Ovary (tissue), 9 donors: ENCODE data around the gene SYT6. TPM values are rescaled to one million over a fixed set of nuclear protein-coding genes. Genes with fewer than 3 reads are reported as not detected.
"Not testable (repeated sequence)": the region's sequence is repeated elsewhere in the genome, so short reads cannot be mapped to it uniquely, and the experiment has no call there.

Experiments used
- DNase-seq, 5 donors: peaks; one replicate each; pipeline ENCODE4 v3.0.0-alpha.2; 2019 to 2020
- H3K27ac ChIP-seq, 2 donors: fragments of 200-600 bp; one replicate each; pipeline versions ENCODE4 v1.5.1 to v1.8.0; 2019 to 2022
- H3K27me3 ChIP-seq: fragments of 200-600 bp; one replicate; pipeline ENCODE4 v1.8.0; 2022
- H3K36me3 ChIP-seq: fragments of 200-600 bp; sonication (generic); one replicate; pipeline ENCODE4 v1.5.1; 2019
- H3K4me1 ChIP-seq: one replicate; pipeline ENCODE4 v1.8.1; 2013; ENCODE audit warnings: mild to moderate bottlenecking, moderate library complexity; ENCODE audit not compliant: insufficient read depth
- H3K4me3 ChIP-seq: fragments of 200-600 bp; sonication (generic); one replicate; pipeline ENCODE4 v1.5.1; 2017
- H3K9me3 ChIP-seq, 2 donors: fragments of 200-600 bp in 1 of 2; sonication (generic) in 1 of 2; one replicate each; pipeline versions ENCODE4 v1.5.1 to v1.8.1; 2013 to 2019; ENCODE audit warnings: mild to moderate bottlenecking in 1 of 2, moderate library complexity in 1 of 2
- CTCF ChIP-seq, 3 donors: fragments of 450-650 bp in 2 of 3; fragments of 200-600 bp in 1 of 3; IDR thresholded peaks; one replicate each; pipeline versions ENCODE4 v1.5.1 to v1.8.0; 2016 to 2022; ENCODE audit warnings: antibody characterized with exemption in 3 of 3, mild to moderate bottlenecking in 1 of 3
- EP300 ChIP-seq: sonication (generic); formaldehyde crosslinking; IDR thresholded peaks from one replicate; pipeline ENCODE4 v1.6.1; 2017; ENCODE audit warnings: antibody characterized with exemption
- POLR2A ChIP-seq: fragments of 450-650 bp; IDR thresholded peaks from one replicate; pipeline ENCODE4 v1.6.1; 2017; ENCODE audit warnings: antibody characterized with exemption, mild to moderate bottlenecking, moderate library complexity
- WGBS, 3 donors: extraction: QIAGEN DNeasy Blood & Tissue Kit in 1 of 3; methylation state at CpG; one replicate each; pipeline versions ENCODE4 v1.1.5 to v1.1.7; 2013 to 2017; 5-methylcytosine and 5-hydroxymethylcytosine counted together
- intact Hi-C, 4 donors: fragments of 100-400 bp; cut with DNase I; formaldehyde crosslinking; loops; one replicate each; pipeline versions ENCODE4 v1.11.0 to v1.15.1; 2022 to 2023
- polyA plus RNA-seq, 2 donors: library from polyadenylated mRNA; stranded (reverse); fragments of 200-250 nt in 1 of 2; fragments of 350-450 nt in 1 of 2; fragmentation: Illumina TruSeq in 1 of 2; extraction: RNeasy Lipid Tissue Mini Kit (QIAGEN cat#74804) in 1 of 2; gene quantifications; one replicate each; pipeline ENCODE4 v1.2.3, GENCODE V29; 2013 to 2014
- total RNA-seq, 7 donors: library from RNA; depleted of rRNA in 2 of 7; stranded (reverse); fragments of >200 nt in 2 of 7; fragmentation: NEBNext Ultra II Directional in 3 of 7; extraction: Animal tissue kit (Norgen Biotek cat#: 25700) in 3 of 7; gene quantifications; one replicate each; pipeline versions ENCODE4 v1.1.0 to v1.2.4, GENCODE V29; 2016 to 2023
- donor health status: DM: no; HTN: no; CAD: no; lungs with moderate emphysema.
- donor health status: DM: no; HTN: no; CAD: no.
- donor health status: Bipolar disorder and iron deficiency.
- donor health status: DM: yes; HTN: yes; CAD: no.
- donor health status: DM: no; HTN: no; CAD: no.
- donor health status: DM: yes; HTN: yes; CAD: no.

The SYT6 gene
- total and polyA plus RNA-seq, 9 donors, result 0.13 to 2.2 (median 0.35) TPM

DNA sequence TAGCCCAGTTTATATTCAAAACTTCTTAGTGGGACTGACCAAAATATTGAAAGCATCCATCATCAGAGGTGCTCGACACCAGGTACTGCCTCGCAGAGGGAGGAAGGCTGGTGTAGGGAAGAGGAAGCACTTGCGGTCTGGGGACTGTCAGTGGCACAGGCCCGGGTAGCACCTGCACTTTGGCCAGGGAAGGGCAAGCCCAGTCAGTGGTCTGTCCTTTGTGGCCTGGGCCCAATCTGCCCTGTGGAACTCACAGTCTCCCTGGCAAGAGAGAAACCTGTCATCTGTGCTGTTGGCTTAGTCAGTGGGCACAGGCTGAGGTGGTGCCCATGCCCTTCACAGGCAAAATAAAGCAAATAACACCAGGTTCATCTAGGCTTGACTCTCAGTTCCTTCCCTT lies 77.4 kb downstream of the SYT6 start:
- Histone ChIP-seq H3K9me3 (no peaks in the 10 kb centered on the region), H3K4me3 (no peak overlapping the region), H3K36me3 (no peaks in the 10 kb centered on the region), H3K27me3 (no peaks in the 10 kb centered on the region), H3K4me1 (peaks cover 5% of the 10 kb centered on the region), H3K27ac (no peak overlapping the region)
- 86 to 92% (median 92%) methylated on average over 4 of the region's 4 CpGs for WGBS, 3 donors
- intact Hi-C loops, result no loop called here
- TF ChIP-seq CTCF (IDR thresholded peaks at IDR 0.05) (no peak), EP300 (no peak), POLR2A (no peak)
- DNase-seq, result no peak

DNA sequence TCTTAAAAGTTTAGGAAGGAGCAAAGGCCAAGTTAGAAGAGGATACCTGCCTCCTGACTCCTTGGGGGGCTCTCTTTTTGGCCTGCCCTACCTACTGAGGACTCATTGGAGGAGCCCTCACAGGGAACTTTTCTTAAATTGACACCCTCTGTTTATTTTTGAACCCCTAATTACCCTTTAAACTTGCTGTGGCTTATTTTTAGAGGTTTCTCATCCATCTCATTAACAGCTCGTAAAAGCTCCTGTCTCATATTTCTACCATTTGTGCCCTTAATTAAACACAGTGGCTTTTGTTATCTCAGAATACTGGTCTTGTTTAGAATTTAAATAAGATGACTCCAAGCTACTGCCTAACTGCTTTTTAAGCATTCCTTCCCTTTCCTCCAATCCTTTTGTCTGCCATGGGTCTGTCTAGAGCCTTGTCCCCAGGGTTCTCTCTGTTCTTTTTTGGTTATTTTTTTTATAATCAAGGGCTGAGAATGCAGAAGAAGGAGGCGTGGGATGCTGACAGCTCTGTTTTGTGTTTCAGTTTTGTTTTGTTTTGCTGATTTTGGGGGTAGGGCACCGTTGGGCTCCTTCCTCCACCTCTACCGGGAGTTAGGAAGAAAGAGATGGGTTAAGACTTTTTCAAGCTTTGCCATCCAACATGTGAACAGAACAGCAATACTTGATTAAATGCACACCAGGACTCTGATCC lies 78.0 kb downstream of the SYT6 start:
- H3K27me3 ChIP-seq, result no peaks in the 10 kb centered on the region
- no peak overlapping the region for H3K27ac ChIP-seq
- TF ChIP-seq EP300 (no peak), CTCF (IDR thresholded peaks at IDR 0.05) (no peak), POLR2A (no peak)
- no peaks in the 10 kb centered on the region for H3K9me3 ChIP-seq
- no peak for DNase-seq
- intact Hi-C loops, result no loop called here
- WGBS, 3 donors, result 22 to 28% (median 26%) methylated on average over 4 of the region's 4 CpGs
- H3K4me1 ChIP-seq, result no peaks in the 10 kb centered on the region
- no peaks in the 10 kb centered on the region for H3K36me3 ChIP-seq
- H3K4me3 ChIP-seq, result no peak overlapping the region

GRCh38 chr1:114075105-114075504 lies 78.6 kb downstream of the SYT6 start:
- intact Hi-C loops, result no loop called here
- Histone ChIP-seq H3K9me3 (no peaks in the 10 kb centered on the region), H3K36me3 (no peaks in the 10 kb centered on the region), H3K4me1 (no peaks in the 10 kb centered on the region), H3K27me3 (no peaks in the 10 kb centered on the region), H3K27ac (no peak overlapping the region), H3K4me3 (no peak overlapping the region)
- no peak for DNase-seq
- WGBS, 3 donors, result 74 to 83% (median 76%) methylated on average over 2 of the region's 2 CpGs
- no peak for TF ChIP-seq POLR2A
- TF ChIP-seq EP300, result no peak
- TF ChIP-seq CTCF (IDR thresholded peaks at IDR 0.05), result no peak

DNA sequence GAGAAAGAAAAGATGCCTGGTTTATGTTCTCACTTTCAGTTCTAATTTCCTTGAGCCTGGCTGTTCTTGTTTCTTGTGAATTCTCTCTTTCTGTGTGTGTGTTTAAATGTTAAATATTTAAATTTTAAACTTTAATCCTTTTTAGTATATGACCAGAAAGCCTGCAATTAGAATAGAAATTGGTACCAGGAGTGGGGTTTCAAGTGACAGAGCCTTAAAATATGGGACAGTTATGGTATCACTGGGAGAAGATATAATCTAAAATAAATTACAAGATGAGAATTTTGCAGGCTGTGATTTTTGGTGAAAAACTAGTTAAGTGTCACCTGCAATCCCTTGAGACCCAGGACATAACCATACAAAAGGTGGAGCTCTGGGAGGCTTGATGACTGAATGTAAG lies 81.4 kb downstream of the SYT6 start:
- TF ChIP-seq EP300 (no peak), CTCF (IDR thresholded peaks at IDR 0.05) (no peak), POLR2A (no peak)
- Histone ChIP-seq H3K4me3 (no peak overlapping the region), H3K27ac (no peak overlapping the region), H3K27me3 (no peaks in the 10 kb centered on the region), H3K9me3 (no peaks in the 10 kb centered on the region), H3K36me3 (no peaks in the 10 kb centered on the region), H3K4me1 (no peaks in the 10 kb centered on the region)
- no peak for DNase-seq
- intact Hi-C loops, result no loop called here

DNA sequence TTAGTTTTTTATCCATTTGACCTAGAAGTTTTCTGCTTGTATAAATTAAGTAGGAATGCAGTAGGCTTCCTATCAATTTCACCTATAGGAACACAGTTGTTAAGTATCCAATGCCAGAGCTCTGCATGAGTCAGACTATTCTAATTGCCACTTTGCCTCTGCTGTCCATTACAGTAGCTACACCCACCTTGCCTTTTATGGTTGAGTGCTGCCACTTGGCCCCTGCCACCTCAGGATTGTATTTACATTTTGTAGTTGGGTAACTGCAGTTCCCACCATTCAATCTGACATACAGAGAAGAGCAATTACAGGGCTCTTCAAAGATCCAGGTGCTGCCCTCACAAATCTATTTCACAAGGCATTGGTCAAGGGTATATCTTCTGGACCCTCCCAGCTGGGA lies 83.9 kb downstream of the SYT6 start:
- H3K4me3 ChIP-seq, intact Hi-C loops, DNase-seq, H3K27me3 ChIP-seq, H3K9me3 ChIP-seq, H3K4me1 ChIP-seq, H3K27ac ChIP-seq, H3K36me3 ChIP-seq: not testable (repeated sequence)

- DNase-seq, H3K9me3 ChIP-seq, H3K27ac ChIP-seq, H3K27me3 ChIP-seq, H3K36me3 ChIP-seq, intact Hi-C loops, H3K4me1 ChIP-seq, H3K4me3 ChIP-seq: not testable (repeated sequence)
- WGBS, 3 donors, result 83 to 97% (median 93%) methylated on average over 1 of the region's 1 CpG
These were observed 85.0 kb downstream of the SYT6 start for GRCh38 chr1:114068684-114069083.

DNA sequence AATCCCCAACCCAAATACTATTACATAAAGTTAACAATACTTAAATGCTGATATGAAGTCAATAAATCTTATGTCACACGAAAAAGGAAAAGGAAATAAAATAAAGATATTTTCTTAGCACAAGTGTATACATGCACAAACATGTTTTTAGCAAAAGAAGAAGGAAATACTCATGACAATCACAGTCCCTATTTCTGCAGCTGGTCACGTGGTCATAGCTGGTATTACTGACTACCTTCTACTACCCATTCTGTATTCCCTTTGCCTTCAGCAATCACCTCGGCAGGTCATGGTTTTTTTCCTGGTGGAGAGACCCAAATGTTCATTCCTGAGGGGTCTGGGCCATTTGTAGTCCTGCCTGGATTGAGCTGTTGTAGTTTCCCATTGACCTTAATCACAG lies 88.0 kb downstream of the SYT6 start:
- intact Hi-C loops, H3K36me3 ChIP-seq, H3K9me3 ChIP-seq, H3K27ac ChIP-seq, H3K27me3 ChIP-seq, H3K4me1 ChIP-seq, DNase-seq, H3K4me3 ChIP-seq: not testable (repeated sequence)
- 76 to 79% (median 78%) methylated on average over 3 of the region's 3 CpGs for WGBS, 3 donors
